ENCODE results near the gene MUCL3.
A peak's percentile ranks its signal among the peaks of the same experiment; 100 is the strongest.

The MUCL3 gene

GRCh38 chr6:30932665-30933365 lies 8.0 kb upstream of the MUCL3 start:
- intact Hi-C loops (cut with DNase I), result no loop called here
- no peak for DNase-seq

- DNase-seq, result no peak
- intact Hi-C loops (cut with DNase I), result no loop called here
These were observed 5.8 kb upstream of the MUCL3 start for GRCh38 chr6:30935018-30935417.

- no peak for DNase-seq
- intact Hi-C loops (cut with DNase I), result no loop called here
These were observed 3.5 kb upstream of the MUCL3 start for GRCh38 chr6:30937265-30937664.

GRCh38 chr6:30938730-30939129 lies 2.0 kb upstream of the MUCL3 start:
- no peak for DNase-seq
- intact Hi-C loops (cut with DNase I), result no loop called here

GRCh38 chr6:30939473-30939872 lies 1.3 kb upstream of the MUCL3 start:
- no peak for DNase-seq
- intact Hi-C loops (cut with DNase I), result no loop called here

- peak in 22 of 42 donors; percentile 5 to 63 (median 22) for DNase-seq
- intact Hi-C loops (cut with DNase I), result no loop called here
These were observed 1.7 kb downstream of the MUCL3 start for GRCh38 chr6:30942338-30943060.

GRCh38 chr6:30944051-30944450 lies 3.3 kb downstream of the MUCL3 start:
- no peak for DNase-seq
- intact Hi-C loops (cut with DNase I), result no loop called here

GRCh38 chr6:30945281-30945680 lies 4.5 kb downstream of the MUCL3 start:
- intact Hi-C loops (cut with DNase I), result no loop called here
- DNase-seq, result no peak

GRCh38 chr6:30947231-30947630 lies 6.5 kb downstream of the MUCL3 start:
- intact Hi-C loops (cut with DNase I), result no loop called here
- no peak for DNase-seq

GRCh38 chr6:30948811-30949210 lies 8.0 kb downstream of the MUCL3 start:
- intact Hi-C loops (cut with DNase I), result no loop called here
- no peak for DNase-seq

- intact Hi-C loops (cut with DNase I), result no loop called here
- DNase-seq, result no peak
These were observed 11.2 kb downstream of the MUCL3 start for GRCh38 chr6:30951907-30952469.

GRCh38 chr6:30954631-30955366 lies 14.0 kb downstream of the MUCL3 start:
- intact Hi-C loops (cut with DNase I), result no loop called here

GRCh38 chr6:30955367-30956042 lies 14.7 kb downstream of the MUCL3 start:
- intact Hi-C loops (cut with DNase I), result no loop called here
- DNase-seq, result peak; percentile 5 to 84 (median 60)

More at GRCh38 chr6:30954631-30955366, 14.0 kb downstream of the MUCL3 start:
- DNase-seq, result no peak

- DNase-seq, result no peak
- intact Hi-C loops (cut with DNase I), result no loop called here
These were observed 16.9 kb downstream of the MUCL3 start for GRCh38 chr6:30957716-30958115.

- intact Hi-C loops (cut with DNase I), result no loop called here
- DNase-seq, result no peak
These were observed 20.3 kb downstream of the MUCL3 start for GRCh38 chr6:30960907-30961673.

GRCh38 chr6:30962716-30963115 lies 21.9 kb downstream of the MUCL3 start:
- intact Hi-C loops (cut with DNase I), result no loop called here
- no peak for DNase-seq

- peak in 28 of 42 donors; percentile 6 to 75 (median 42) for DNase-seq
- intact Hi-C loops (cut with DNase I), result no loop called here
These were observed 22.9 kb downstream of the MUCL3 start for GRCh38 chr6:30963641-30964040.

- intact Hi-C loops (cut with DNase I), result no loop called here
- no peak for DNase-seq
These were observed 23.3 kb downstream of the MUCL3 start for GRCh38 chr6:30964075-30964474.
